Small intestine (tissue), 16 donors: ENCODE data around the gene ARHGEF2. TPM values are rescaled to one million over a fixed set of nuclear protein-coding genes. Genes with fewer than 3 reads are reported as not detected.
A peak's percentile ranks its signal among the peaks of the same experiment; 100 is the strongest.

Experiments
- DNase-seq, 2 donors: peaks; one replicate each; pipeline versions ENCODE4 v3.0.0 to v3.0.0-alpha.2; 2013
- FAIRE-seq: peaks from 2 replicates; lab custom pipeline; 2012; peaks lifted over from hg19 to GRCh38; lab: Jason Lieb, UNC
- H3K27ac ChIP-seq, 3 donors: one replicate each; pipeline ENCODE4 v1.5.1; 2013; ENCODE audit warnings: low read length in 2 of 3, mild to moderate bottlenecking in 2 of 3, control low read depth in 1 of 3, inconsistent platforms in 1 of 3, low read depth in 1 of 3, moderate library complexity in 1 of 3
- H3K27me3 ChIP-seq, 3 donors: one replicate each; pipeline ENCODE4 v1.6.1; 2013; ENCODE audit warnings: low read length in 3 of 3, inconsistent platforms in 1 of 3; ENCODE audit not compliant: control insufficient read depth in 3 of 3, insufficient read depth in 3 of 3
- H3K36me3 ChIP-seq, 3 donors: one replicate each; pipeline ENCODE4 v1.6.1; 2013; ENCODE audit warnings: low read length in 3 of 3, inconsistent platforms in 1 of 3, low read depth in 1 of 3, mild to moderate bottlenecking in 1 of 3, moderate library complexity in 1 of 3; ENCODE audit not compliant: control insufficient read depth in 3 of 3, insufficient read depth in 2 of 3
- H3K4me1 ChIP-seq, 3 donors: one replicate each; pipeline ENCODE4 v1.6.1; 2013; ENCODE audit warnings: low read length in 2 of 3, inconsistent platforms in 1 of 3, low read depth in 1 of 3, mild to moderate bottlenecking in 1 of 3, moderate library complexity in 1 of 3; ENCODE audit not compliant: control insufficient read depth in 3 of 3, insufficient read depth in 2 of 3
- H3K4me3 ChIP-seq, 3 donors: one replicate each; pipeline ENCODE4 v1.5.1; 2013; ENCODE audit warnings: low read length in 3 of 3, control low read depth in 1 of 3, inconsistent platforms in 1 of 3, low read depth in 1 of 3, mild to moderate bottlenecking in 1 of 3, moderate library complexity in 1 of 3
- H3K9me3 ChIP-seq, 2 donors: one replicate each; pipeline ENCODE4 v1.6.1; 2013; ENCODE audit warnings: low read depth in 1 of 2, low read length in 1 of 2; ENCODE audit not compliant: control insufficient read depth in 2 of 2, insufficient read depth in 1 of 2
- WGBS, 3 donors: extraction: QIAGEN DNeasy Blood & Tissue Kit; methylation state at CpG; one replicate each; pipeline ENCODE4 v1.1.7; 2013; 5-methylcytosine and 5-hydroxymethylcytosine counted together
- long read RNA-seq, 10 donors: transcript quantifications; one replicate each; lab custom pipeline, GENCODE V29; 2026
- polyA plus RNA-seq, 4 donors: library from polyadenylated mRNA; stranded (reverse) in 3 of 4; unstranded in 1 of 4; fragments of 200-250 nt in 3 of 4; fragments of 120-200 nt in 1 of 4; gene quantifications; one replicate each; pipeline versions ENCODE4 v1.2.1 to v1.2.3, GENCODE V29; 2013
- donor health status: healthy with polysubstance abuse.
- donor health status: control.
- donor health status: control.
- donor health status: Bipolar disorder and iron deficiency.
- donor health status: healthy.

Gene ARHGEF2
- 10 to 100 TPM; 14.6 to 61.6 (median 38.2) TPM for polyA plus RNA-seq
- long read RNA-seq, donor 1 = 0 reads
- long read RNA-seq, donor 2, partial matches to known transcripts = 0 of 1 reads
- long read RNA-seq, donor 2, other reads (novel, unspliced or antisense) = 0 of 1 reads
- long read RNA-seq, donor 3 = 0 reads
- long read RNA-seq, donor 4 = 0 reads
- long read RNA-seq, donor 5 = 0 reads
- long read RNA-seq, donor 6, partial matches to known transcripts = 0 of 2 reads
- long read RNA-seq, donor 6, other reads (novel, unspliced or antisense) = 0 of 2 reads
- long read RNA-seq, donor 7 = 0 reads
- long read RNA-seq, donor 8 = 0 reads
- long read RNA-seq, donor 9 = 0 reads
- long read RNA-seq, donor 10 = 0 reads

DNA sequence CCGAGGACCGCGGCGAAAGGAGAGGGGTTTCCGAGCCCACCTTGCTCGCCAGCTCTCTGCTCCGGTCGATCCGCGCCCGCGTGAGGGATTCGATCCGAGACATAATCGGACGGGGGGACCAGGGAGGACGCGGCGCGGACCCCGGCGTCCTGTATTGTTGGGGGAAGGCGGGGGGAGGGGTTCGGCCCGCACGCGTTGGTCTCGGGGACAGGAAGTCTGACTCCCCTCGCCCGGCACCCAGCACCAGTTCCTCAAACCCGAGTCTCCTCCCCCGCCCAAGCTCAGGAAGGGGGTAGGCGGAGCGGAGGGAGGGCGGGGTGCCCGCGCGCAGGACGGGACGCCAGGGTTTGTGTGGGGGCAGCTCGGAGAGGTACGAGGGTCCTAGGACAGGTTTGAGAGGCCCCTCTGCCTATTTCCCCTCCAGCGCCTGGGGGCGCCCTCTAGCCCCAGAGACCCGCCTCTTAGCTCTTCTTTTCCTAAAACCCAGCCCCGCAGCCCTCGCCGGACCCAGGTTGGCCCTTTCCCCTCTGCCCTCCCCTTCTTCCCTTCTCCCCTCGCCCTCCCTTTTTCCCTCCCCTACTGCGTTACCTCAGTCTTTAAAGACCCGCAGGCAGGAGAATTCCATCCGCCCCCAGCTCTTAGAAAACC, at the start of gene ARHGEF2:
TSS of gene ARHGEF2 (minus strand) at position 223 of the 648 bp plus-strand sequence. CDS start at position 103, 120 bp downstream.
- DNase-seq (peak; percentile 76 to 81), FAIRE-seq (no peak)
- Histone ChIP-seq H3K27ac (peak within 1 kb of the TSS; percentile 77 to 93 (median 89)), H3K9me3 (no peaks in the 10 kb centered on the region), H3K4me1 (peaks cover 7 to 67% (median 34%) of the 10 kb centered on the region in 3 donors), H3K4me3 (peak within 1 kb of the TSS; percentile 87 to 94 (median 88)), H3K27me3 (no peaks in the 10 kb centered on the region), H3K36me3 (peaks cover 0 to 24% (median 0%) of the 10 kb centered on the region in 3 donors)
- WGBS, 3 donors = 0 to 1% (median 0%) methylated on average over 30 to 52 of the region's 52 CpGs

DNA sequence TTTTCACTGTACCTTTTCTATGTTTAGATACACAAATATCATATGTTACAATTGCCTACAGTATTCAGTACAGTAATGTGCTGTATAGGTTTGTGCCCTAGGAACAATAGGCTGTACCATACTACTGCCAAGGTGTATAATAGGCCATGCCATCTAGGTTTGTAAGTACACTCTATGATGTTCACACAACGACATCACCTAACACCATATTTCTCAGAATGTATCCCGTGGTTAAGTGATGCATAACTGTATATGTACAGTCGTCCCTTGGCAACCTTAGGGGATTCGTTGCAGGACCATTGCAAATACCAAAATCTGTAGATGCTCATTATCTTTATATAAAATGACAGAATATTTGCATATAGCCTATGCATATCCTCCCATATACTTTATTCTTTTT, 48.2 kb upstream of the ARHGEF2 start:
- no peaks in the 10 kb centered on the region for H3K27me3 ChIP-seq
- no peak overlapping the region for H3K4me3 ChIP-seq
- no peaks in the 10 kb centered on the region for H3K36me3 ChIP-seq
- no peak for DNase-seq
- peaks cover 0 to 14% (median 0%) of the 10 kb centered on the region in 3 donors for H3K4me1 ChIP-seq
- WGBS, 3 donors = 84 to 89% (median 84%) methylated on average over 4 of the region's 4 CpGs
- no peak overlapping the region for H3K27ac ChIP-seq
- no peaks in the 10 kb centered on the region for H3K9me3 ChIP-seq
- FAIRE-seq = no peak

DNA sequence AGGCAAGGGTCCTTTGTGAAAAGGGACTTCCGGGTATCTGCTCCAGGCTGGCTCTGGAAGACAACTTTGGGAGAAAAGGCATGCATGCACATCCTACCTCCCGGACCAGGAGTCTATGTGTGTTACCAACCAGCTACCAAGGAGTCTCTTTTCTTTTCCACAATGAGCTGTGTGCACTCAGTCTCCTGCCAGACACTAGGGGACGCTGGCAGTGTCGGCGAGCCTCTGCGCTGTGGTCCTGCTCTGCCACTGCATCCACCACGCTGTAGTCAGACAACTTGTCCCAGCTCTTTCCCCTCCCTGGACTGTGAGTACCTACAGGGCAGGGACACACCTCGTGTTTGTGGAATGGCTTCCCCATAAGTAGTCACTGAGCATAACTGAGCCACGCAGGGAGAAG, 47.5 kb upstream of the ARHGEF2 start:
- no peaks in the 10 kb centered on the region for H3K36me3 ChIP-seq
- 8 to 13% (median 9%) methylated on average over 9 of the region's 9 CpGs for WGBS, 3 donors
- H3K4me1 ChIP-seq = peaks cover 0 to 18% (median 0%) of the 10 kb centered on the region in 3 donors
- FAIRE-seq (no peak), DNase-seq (peak; percentile 53 to 75)
- peak overlapping the region in 1 of 3 donors; percentile 29 for H3K27ac ChIP-seq
- no peaks in the 10 kb centered on the region for H3K27me3 ChIP-seq
- H3K9me3 ChIP-seq = no peaks in the 10 kb centered on the region
- no peak overlapping the region for H3K4me3 ChIP-seq

DNA sequence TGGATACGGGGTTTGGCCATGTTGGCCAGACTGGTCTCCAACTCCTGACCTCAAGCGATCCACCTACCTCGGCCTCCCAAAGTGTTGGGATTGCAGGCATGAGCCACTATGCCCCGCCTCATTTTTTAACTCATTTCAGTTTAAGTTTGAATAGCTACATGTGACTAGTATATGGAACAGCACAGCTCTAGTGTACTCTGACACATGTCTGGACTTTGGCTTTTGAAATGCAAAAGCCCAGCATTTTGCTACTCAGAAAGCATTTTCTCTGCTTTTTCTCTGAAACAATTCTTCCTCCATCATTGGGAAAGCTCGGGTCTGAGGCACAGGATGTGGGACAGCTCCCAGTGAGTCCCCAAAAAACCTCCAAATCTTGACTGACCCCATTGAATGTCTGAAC, 46.5 kb upstream of the ARHGEF2 start:
- Histone ChIP-seq H3K27ac (peak overlapping the region in 1 of 3 donors; percentile 84), H3K9me3 (no peaks in the 10 kb centered on the region), H3K4me3 (no peak overlapping the region), H3K27me3 (no peaks in the 10 kb centered on the region), H3K4me1 (peaks cover 0 to 21% (median 0%) of the 10 kb centered on the region in 3 donors), H3K36me3 (no peaks in the 10 kb centered on the region)
- DNase-seq (peak; percentile 41 to 72), FAIRE-seq (no peak)
- 34 to 64% (median 57%) methylated on average over 5 of the region's 5 CpGs for WGBS, 3 donors

DNA sequence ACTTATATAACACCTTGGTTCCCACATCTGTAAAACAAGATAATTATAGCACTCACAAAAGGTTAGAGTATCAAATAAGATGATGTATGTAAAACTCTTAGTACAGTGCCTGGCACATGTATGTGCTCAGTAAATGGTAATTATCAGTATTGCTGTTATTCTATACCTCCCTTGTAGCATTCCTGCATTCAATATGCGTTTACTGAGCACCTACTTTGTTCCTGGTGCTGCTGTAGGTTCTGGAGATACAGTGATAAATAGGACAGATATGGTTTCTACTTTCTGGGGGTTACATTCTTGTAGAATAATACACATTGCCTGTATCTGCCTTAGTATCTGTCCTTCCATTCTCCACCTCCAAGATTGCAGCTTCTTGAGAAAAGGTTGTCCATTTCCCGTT, 43.6 kb upstream of the ARHGEF2 start:
- Histone ChIP-seq H3K4me3 (no peak overlapping the region), H3K4me1 (peaks cover 0 to 25% (median 0%) of the 10 kb centered on the region in 3 donors), H3K27me3 (no peaks in the 10 kb centered on the region), H3K36me3 (peaks cover 0 to 23% (median 0%) of the 10 kb centered on the region in 3 donors), H3K9me3 (no peaks in the 10 kb centered on the region), H3K27ac (no peak overlapping the region)
- 69 to 77% (median 69%) methylated on average over 2 of the region's 2 CpGs for WGBS, 3 donors
- FAIRE-seq (no peak), DNase-seq (no peak)

DNA sequence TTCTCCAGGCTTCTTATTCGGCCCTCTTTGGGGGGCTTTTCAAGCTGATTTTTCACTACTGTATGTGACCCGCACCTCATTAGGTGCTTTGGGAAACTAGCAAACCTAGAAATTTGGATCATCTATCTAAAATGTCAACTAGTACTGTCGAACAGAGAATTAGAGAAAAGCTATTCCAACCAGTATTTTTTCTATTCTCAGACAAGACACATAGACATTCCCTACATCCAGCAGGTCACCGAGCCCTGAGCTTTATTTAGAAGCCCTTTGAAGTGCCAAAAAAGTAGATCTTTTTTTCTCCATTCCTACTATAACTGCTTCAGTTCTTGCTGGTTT, 42.7 kb upstream of the ARHGEF2 start:
- H3K27ac ChIP-seq = no peak overlapping the region
- no peaks in the 10 kb centered on the region for H3K27me3 ChIP-seq
- whole genome bisulfite sequencing, 3 donors = 4 to 7% (median 4%) methylated on average over 4 of the region's 4 CpGs
- H3K4me3 ChIP-seq = peak overlapping the region in 1 of 3 donors; percentile 68
- DNase-seq = no peak
- H3K9me3 ChIP-seq = no peaks in the 10 kb centered on the region
- FAIRE-seq = no peak
- peaks cover 0 to 23% (median 0%) of the 10 kb centered on the region in 3 donors for H3K4me1 ChIP-seq
- H3K36me3 ChIP-seq = peaks cover 0 to 32% (median 4%) of the 10 kb centered on the region in 3 donors

DNA sequence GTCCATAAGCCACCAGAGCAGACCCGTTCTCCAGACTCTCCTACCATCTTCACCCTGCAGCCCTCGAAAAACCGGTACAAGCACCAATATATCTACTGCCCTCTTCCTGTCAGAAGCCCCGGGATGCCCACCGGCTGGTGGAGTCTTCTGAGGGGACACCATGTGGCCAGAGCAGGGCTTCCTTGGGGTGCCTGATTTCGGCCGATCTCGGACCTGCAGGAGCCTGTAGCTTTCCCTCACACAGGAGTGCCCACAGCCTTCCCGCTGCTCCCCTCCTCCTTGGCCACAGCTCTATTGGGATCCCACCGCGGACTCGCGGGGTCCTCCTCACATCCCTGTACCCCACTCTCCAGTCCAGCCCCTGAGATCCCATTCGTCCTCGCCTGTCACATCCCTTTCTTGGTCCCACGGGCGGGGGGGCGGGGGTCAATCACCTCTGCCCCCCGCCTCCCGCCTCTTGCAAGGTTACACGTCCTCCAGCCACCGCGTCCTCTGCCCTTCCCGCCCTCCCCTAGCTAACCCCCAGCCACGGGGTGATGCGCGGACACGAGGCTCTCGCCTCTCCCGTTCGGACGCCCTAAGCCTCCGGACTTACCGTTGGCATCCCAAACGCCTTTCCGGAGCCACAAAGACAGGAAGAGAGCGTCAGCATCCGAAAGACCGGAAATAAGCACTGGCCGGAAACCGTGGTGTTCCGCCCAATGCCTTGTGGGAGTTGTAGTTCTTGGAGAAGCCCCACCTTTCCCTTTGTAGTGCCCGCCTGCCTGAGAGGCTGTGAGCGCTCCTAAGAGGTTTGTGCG, 42.1 kb upstream of the ARHGEF2 start, which contains the start of gene SSR2:
TSS of gene SSR2 (minus strand) at position 659 of the 800 bp plus-strand sequence. CDS start 784 bp downstream, outside the sequence.
- H3K27ac ChIP-seq = peak within 1 kb of the TSS in 2 of 3 donors; percentile 68 to 90
- peaks cover 0 to 33% (median 4%) of the 10 kb centered on the region in 3 donors for H3K36me3 ChIP-seq
- H3K4me1 ChIP-seq = peaks cover 0 to 22% (median 0%) of the 10 kb centered on the region in 3 donors
- DNase-seq (peak; percentile 94 to 96), FAIRE-seq (no peak)
- H3K27me3 ChIP-seq = no peaks in the 10 kb centered on the region
- peak within 1 kb of the TSS; percentile 68 to 91 (median 72) for H3K4me3 ChIP-seq
- H3K9me3 ChIP-seq = no peaks in the 10 kb centered on the region
- WGBS, 3 donors = 0% methylated on average over 45 of the region's 45 CpGs

DNA sequence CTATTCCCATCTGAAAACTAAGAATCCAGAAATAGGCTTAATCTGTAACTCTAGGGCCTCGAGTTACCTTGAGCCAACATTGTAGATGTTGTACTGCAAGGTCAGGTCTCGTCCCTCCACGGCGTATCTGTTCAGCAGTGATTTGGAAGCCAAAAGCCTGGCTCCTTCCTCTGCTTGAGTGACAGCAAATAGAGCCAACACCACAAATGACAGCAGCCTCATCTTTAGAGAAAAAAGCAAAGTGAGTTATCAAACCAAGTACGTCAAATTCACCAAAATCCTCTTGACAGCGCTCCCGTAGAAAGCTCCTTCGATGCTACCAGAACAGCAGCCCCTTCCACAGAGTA, 41.6 kb upstream of the ARHGEF2 start:
- Histone ChIP-seq H3K9me3 (no peaks in the 10 kb centered on the region), H3K4me1 (peaks cover 0 to 16% (median 0%) of the 10 kb centered on the region in 3 donors), H3K36me3 (peaks cover 2 to 38% (median 4%) of the 10 kb centered on the region in 3 donors), H3K27me3 (no peaks in the 10 kb centered on the region), H3K27ac (peak overlapping the region in 2 of 3 donors; percentile 68 to 90), H3K4me3 (peak overlapping the region in 2 of 3 donors; percentile 68 to 91)
- DNase-seq (no peak), FAIRE-seq (no peak)
- 25 to 49% (median 25%) methylated on average over 8 of the region's 8 CpGs for WGBS, 3 donors
